H9 (cell line): Measurements from ENCODE around the gene FAM184A. TPM values are rescaled to one million over a fixed set of nuclear protein-coding genes. Genes with fewer than 3 reads are reported as not detected.

Experiments used
- DNase-seq: peaks from one replicate; pipeline ENCODE4 v3.0.0-alpha.2; 2017
- H2AFZ ChIP-seq: one replicate; pipeline ENCODE4 v1.6.1; 2013; ENCODE audit warnings: mild to moderate bottlenecking, low read length, control low read depth, moderate library complexity
- H2AK5ac ChIP-seq: 2 replicates; pipeline ENCODE4 v1.6.1; 2013; ENCODE audit warnings: low read length, control low read depth, mixed read lengths; ENCODE audit not compliant: insufficient read length
- H2BK120ac ChIP-seq: one replicate; pipeline ENCODE4 v1.6.1; 2013; ENCODE audit warnings: low read depth, mild to moderate bottlenecking, low read length, control low read depth, inconsistent platforms; ENCODE audit not compliant: poor library complexity, severe bottlenecking
- H2BK12ac ChIP-seq: 2 replicates; pipeline ENCODE4 v1.6.1; 2013; ENCODE audit warnings: low read length, control low read depth, mixed read lengths, low read depth; ENCODE audit not compliant: insufficient read length
- H2BK15ac ChIP-seq: 2 replicates; pipeline ENCODE4 v1.6.1; 2013; ENCODE audit warnings: low read depth, low read length, control low read depth
- H2BK20ac ChIP-seq: one replicate; pipeline ENCODE4 v1.6.1; 2013; ENCODE audit warnings: low read depth, mild to moderate bottlenecking, low read length, control low read depth, inconsistent platforms; ENCODE audit not compliant: poor library complexity, severe bottlenecking
- H2BK5ac ChIP-seq: 2 replicates; pipeline ENCODE4 v1.6.1; 2013; ENCODE audit warnings: low read length, control low read depth, mixed read lengths; ENCODE audit not compliant: insufficient read length
- H3K14ac ChIP-seq: 2 replicates; pipeline ENCODE4 v1.6.1; 2013; ENCODE audit warnings: low read length, control low read depth; ENCODE audit not compliant: insufficient read depth
- H3K18ac ChIP-seq: 2 replicates; pipeline ENCODE4 v1.6.1; 2013; ENCODE audit warnings: low read depth, mild to moderate bottlenecking, mixed read lengths, low read length, control low read depth; ENCODE audit not compliant: insufficient read length
- H3K23ac ChIP-seq: 2 replicates; pipeline ENCODE4 v1.6.1; 2013; ENCODE audit warnings: low read length, control low read depth, mixed read lengths, low read depth; ENCODE audit not compliant: insufficient read length
- H3K23me2 ChIP-seq: 2 replicates; pipeline ENCODE4 v1.6.1; 2013; ENCODE audit warnings: low read depth, mild to moderate bottlenecking, mixed read lengths, low read length, control low read depth; ENCODE audit not compliant: insufficient read length, poor library complexity, severe bottlenecking
- H3K27ac ChIP-seq: 2 replicates; pipeline ENCODE4 v1.5.1; 2013; ENCODE audit warnings: low read length, control low read depth, mixed read lengths, low read depth; ENCODE audit not compliant: insufficient read length
- H3K27me3 ChIP-seq: 2 replicates; pipeline ENCODE4 v1.6.1; 2013; ENCODE audit warnings: low read length, control low read depth, inconsistent platforms; ENCODE audit not compliant: insufficient read depth
- H3K4ac ChIP-seq: 2 replicates; pipeline ENCODE4 v1.6.1; 2013; ENCODE audit warnings: low read depth, mild to moderate bottlenecking, control low read depth, inconsistent platforms, low read length, moderate library complexity
- H3K4me1 ChIP-seq: 2 replicates; pipeline ENCODE4 v1.6.1; 2013; ENCODE audit warnings: low read length, control low read depth, inconsistent platforms; ENCODE audit not compliant: insufficient read depth
- H3K4me2 ChIP-seq: 2 replicates; pipeline ENCODE4 v1.6.1; 2013; ENCODE audit warnings: low read length, control low read depth, mixed read lengths; ENCODE audit not compliant: insufficient read length, insufficient read depth
- H3K56ac ChIP-seq: 2 replicates; pipeline ENCODE4 v1.6.1; 2013; ENCODE audit warnings: low read depth, mild to moderate bottlenecking, mixed read lengths, low read length, control low read depth; ENCODE audit not compliant: insufficient read length
- H3K79me1 ChIP-seq: 2 replicates; pipeline ENCODE4 v1.6.1; 2013; ENCODE audit warnings: low read depth, mild to moderate bottlenecking, moderate library complexity, low read length, control low read depth, inconsistent platforms; ENCODE audit not compliant: insufficient read depth, poor library complexity, severe bottlenecking
- H3K79me2 ChIP-seq: 2 replicates; pipeline ENCODE4 v1.6.1; 2013; ENCODE audit warnings: low read length, control low read depth, inconsistent platforms; ENCODE audit not compliant: insufficient read depth
- H3K9ac ChIP-seq: 2 replicates; pipeline ENCODE4 v1.6.1; 2013; ENCODE audit warnings: low read length, control low read depth, mixed read lengths; ENCODE audit not compliant: insufficient read length; ENCODE audit errors: extremely low read depth
- H3K9me3 ChIP-seq: one replicate; pipeline ENCODE4 v1.6.1; 2013; ENCODE audit warnings: low read depth, low read length, inconsistent platforms; ENCODE audit not compliant: control insufficient read depth
- H3T11ph ChIP-seq: one replicate; pipeline ENCODE4 v1.6.1; 2013; ENCODE audit warnings: mild to moderate bottlenecking, low read length, control low read depth, inconsistent platforms
- H4K20me1 ChIP-seq: one replicate; pipeline ENCODE4 v1.6.1; 2013; ENCODE audit not compliant: control insufficient read depth, insufficient read length, insufficient read depth
- H4K5ac ChIP-seq: 2 replicates; pipeline ENCODE4 v1.6.1; 2013; ENCODE audit warnings: low read depth, mild to moderate bottlenecking, mixed read lengths, low read length, control low read depth; ENCODE audit not compliant: insufficient read length
- H4K8ac ChIP-seq: replicated peaks from 2 replicates; pipeline ENCODE4 v1.6.1; 2013; ENCODE audit warnings: low read length, control low read depth, mixed read lengths, low read depth; ENCODE audit not compliant: insufficient read length
- H4K91ac ChIP-seq: 2 replicates; pipeline ENCODE4 v1.6.1; 2013; ENCODE audit warnings: low read depth, mild to moderate bottlenecking, moderate library complexity, mixed read lengths, low read length, control low read depth; ENCODE audit not compliant: insufficient read length
- H3K27ac Mint-ChIP-seq, 3 experiments: 2 replicates in 2 of 3; 3 replicates in 1 of 3; pipeline ENCODE4 v1.8.0; 2020 to 2021; ENCODE audit warnings: mixed read lengths in 3 of 3, mild to moderate bottlenecking in 1 of 3, moderate library complexity in 1 of 3
- H3K27me3 Mint-ChIP-seq: 2 replicates; pipeline ENCODE4 v1.8.0; 2021; ENCODE audit warnings: low read depth, mild to moderate bottlenecking, moderate library complexity, mixed read lengths
- H3K36me3 Mint-ChIP-seq, 3 experiments: 2 replicates in 2 of 3; 3 replicates in 1 of 3; pipeline ENCODE4 v1.8.0; 2020 to 2021; ENCODE audit warnings: low read depth in 3 of 3, mixed read lengths in 3 of 3; ENCODE audit not compliant: insufficient read depth in 1 of 3
- H3K4me1 Mint-ChIP-seq, 2 experiments: 2 replicates each; pipeline ENCODE4 v1.8.0; 2020; ENCODE audit warnings: mixed read lengths in 2 of 2
- H3K4me3 Mint-ChIP-seq, 2 experiments: 2 replicates in 1 of 2; 3 replicates in 1 of 2; pipeline ENCODE4 v1.8.0; 2020 to 2021; ENCODE audit warnings: mild to moderate bottlenecking in 2 of 2, mixed read lengths in 2 of 2, moderate library complexity in 1 of 2
- H3K9me3 Mint-ChIP-seq, 2 experiments: 2 replicates in 1 of 2; 3 replicates in 1 of 2; pipeline ENCODE4 v1.8.0; 2020; ENCODE audit warnings: mild to moderate bottlenecking in 2 of 2, mixed read lengths in 2 of 2, moderate library complexity in 1 of 2
- WGBS: extraction: QIAGEN DNeasy Blood & Tissue Kit; methylation state at CpG from one replicate; pipeline ENCODE4 v1.1.7; 2013; ENCODE audit warnings: missing lambda C conversion rate, low lambda C conversion rate, mixed read lengths; ENCODE audit not compliant: insufficient read length; ENCODE audit errors: extremely low coverage; 5-methylcytosine and 5-hydroxymethylcytosine counted together
- total RNA-seq: library from RNA; stranded (reverse); gene quantifications from 2 replicates; pipeline ENCODE4 v1.2.1, GENCODE V29; 2021
- TF ChIP-seq, protein P1 (sequence below): fragments of 200-600 bp; sonication (generic); conservative IDR thresholded peaks from 3 replicates; pipeline ENCODE4 v1.8.0; 2021; ENCODE audit warnings: antibody characterized with exemption, mild to moderate bottlenecking

FAM184A gene
- total RNA-seq, 1 experiment from 2014 or later = 11.4 TPM

DNA sequence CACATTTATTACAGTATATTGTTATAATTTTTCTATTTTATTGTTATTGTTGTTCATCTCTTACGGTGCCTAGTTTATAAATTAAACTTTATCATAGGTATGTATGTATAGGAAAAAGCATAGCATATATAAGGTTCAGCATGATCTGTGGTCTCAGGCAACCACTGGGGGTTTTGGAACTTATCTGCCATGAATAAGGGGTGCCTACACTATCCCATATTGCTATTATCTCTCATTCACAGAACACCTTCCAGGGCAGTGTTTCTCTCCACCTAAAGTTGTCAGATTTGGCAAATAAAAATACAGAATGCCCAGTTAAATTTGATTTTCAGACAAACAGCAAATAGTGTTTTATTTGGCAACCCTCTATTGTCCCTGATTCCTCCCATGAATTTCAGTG is 35.5 kb upstream of the FAM184A start:
- H3K9me3 ChIP-seq = no peaks in the 10 kb centered on the region
- no peaks in the 10 kb centered on the region for H3K36me3 Mint-ChIP-seq
- H3K4me1 ChIP-seq = no peaks in the 10 kb centered on the region
- no peak overlapping the region for H4K8ac ChIP-seq
- no peak overlapping the region for H3K9ac ChIP-seq
- H3K27me3 Mint-ChIP-seq = peaks cover 11% of the 10 kb centered on the region
- H2BK12ac ChIP-seq = no peak overlapping the region
- H3K27ac Mint-ChIP-seq = no peak overlapping the region
- no peaks in the 10 kb centered on the region for H3K79me2 ChIP-seq
- no peaks in the 10 kb centered on the region for H3K9me3 Mint-ChIP-seq
- no peaks in the 10 kb centered on the region; the same call in 1 of the 2 replicates for H3K27me3 ChIP-seq
- H2BK120ac ChIP-seq = no peak overlapping the region
- H3K23ac ChIP-seq = no peak overlapping the region
- H3K14ac ChIP-seq = no peak overlapping the region
- no peak overlapping the region for H2BK5ac ChIP-seq
- no CpG with 5 or more reads among the region's 1 CpG for WGBS
- no peak overlapping the region for H4K5ac ChIP-seq
- no peak overlapping the region for H2AFZ ChIP-seq
- H4K91ac ChIP-seq = no peak overlapping the region
- no peak overlapping the region for H3K27ac ChIP-seq
- DNase-seq = no peak
- no peak overlapping the region for H3K4ac ChIP-seq
- H2BK20ac ChIP-seq = no peak overlapping the region
- H3K4me3 Mint-ChIP-seq = no peak overlapping the region
- peaks cover 18 to 19% of the 10 kb centered on the region in 2 experiments for H3K4me1 Mint-ChIP-seq
- H4K20me1 ChIP-seq = no peaks in the 10 kb centered on the region
- H3T11ph ChIP-seq = no peak overlapping the region
- TF ChIP-seq, protein P1, sequence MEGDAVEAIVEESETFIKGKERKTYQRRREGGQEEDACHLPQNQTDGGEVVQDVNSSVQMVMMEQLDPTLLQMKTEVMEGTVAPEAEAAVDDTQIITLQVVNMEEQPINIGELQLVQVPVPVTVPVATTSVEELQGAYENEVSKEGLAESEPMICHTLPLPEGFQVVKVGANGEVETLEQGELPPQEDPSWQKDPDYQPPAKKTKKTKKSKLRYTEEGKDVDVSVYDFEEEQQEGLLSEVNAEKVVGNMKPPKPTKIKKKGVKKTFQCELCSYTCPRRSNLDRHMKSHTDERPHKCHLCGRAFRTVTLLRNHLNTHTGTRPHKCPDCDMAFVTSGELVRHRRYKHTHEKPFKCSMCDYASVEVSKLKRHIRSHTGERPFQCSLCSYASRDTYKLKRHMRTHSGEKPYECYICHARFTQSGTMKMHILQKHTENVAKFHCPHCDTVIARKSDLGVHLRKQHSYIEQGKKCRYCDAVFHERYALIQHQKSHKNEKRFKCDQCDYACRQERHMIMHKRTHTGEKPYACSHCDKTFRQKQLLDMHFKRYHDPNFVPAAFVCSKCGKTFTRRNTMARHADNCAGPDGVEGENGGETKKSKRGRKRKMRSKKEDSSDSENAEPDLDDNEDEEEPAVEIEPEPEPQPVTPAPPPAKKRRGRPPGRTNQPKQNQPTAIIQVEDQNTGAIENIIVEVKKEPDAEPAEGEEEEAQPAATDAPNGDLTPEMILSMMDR = no peak
- no peak overlapping the region for H3K4me2 ChIP-seq
- H3K79me1 ChIP-seq = no peaks in the 10 kb centered on the region
- H3K23me2 ChIP-seq = no peaks in the 10 kb centered on the region
- no peak overlapping the region for H3K18ac ChIP-seq
- H2AK5ac ChIP-seq = no peak overlapping the region
- H2BK15ac ChIP-seq = no peak overlapping the region
- no peak overlapping the region for H3K56ac ChIP-seq
